ENCODE data around the gene TLR7.

The TLR7 gene

GRCh38 chrX:12891171-12891570 lies 24.3 kb downstream of the TLR7 start:
- no peak for DNase-seq (ENCODE audit: low spot score)

DNA sequence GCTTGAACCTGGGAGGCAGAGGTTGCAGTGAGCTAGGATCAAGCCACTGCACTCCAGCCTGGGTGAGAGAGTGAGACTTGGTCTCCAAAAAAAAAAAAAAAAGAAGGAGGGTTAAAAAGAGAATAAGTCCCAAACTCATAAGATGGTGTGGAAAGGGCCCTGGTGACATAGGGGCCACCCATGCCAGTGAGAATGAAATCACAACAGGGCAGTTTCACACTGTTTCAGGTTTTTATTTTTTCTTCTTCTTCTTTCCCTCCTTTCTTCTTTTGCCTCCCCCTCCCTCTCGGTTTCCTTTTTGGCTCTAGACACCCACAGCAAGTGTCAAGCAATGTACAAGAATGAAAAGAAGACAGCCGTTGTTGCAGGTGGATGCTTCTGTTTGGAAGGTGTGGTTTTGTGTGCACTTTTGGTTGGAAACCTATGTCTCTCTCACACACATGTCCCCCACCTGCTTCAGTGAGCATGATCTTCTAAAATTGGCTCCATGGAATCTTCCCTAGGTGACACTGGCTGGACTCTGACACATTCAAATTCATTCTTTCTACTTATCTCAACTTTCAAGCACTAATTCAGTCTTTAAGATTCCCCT lies 25.1 kb downstream of the TLR7 start:
- DNase-seq (ENCODE audit: low spot score) = no peak

- no peak for DNase-seq (ENCODE audit: low spot score)
Measured at GRCh38 chrX:12892716-12893115, 25.8 kb downstream of the TLR7 start.

DNA sequence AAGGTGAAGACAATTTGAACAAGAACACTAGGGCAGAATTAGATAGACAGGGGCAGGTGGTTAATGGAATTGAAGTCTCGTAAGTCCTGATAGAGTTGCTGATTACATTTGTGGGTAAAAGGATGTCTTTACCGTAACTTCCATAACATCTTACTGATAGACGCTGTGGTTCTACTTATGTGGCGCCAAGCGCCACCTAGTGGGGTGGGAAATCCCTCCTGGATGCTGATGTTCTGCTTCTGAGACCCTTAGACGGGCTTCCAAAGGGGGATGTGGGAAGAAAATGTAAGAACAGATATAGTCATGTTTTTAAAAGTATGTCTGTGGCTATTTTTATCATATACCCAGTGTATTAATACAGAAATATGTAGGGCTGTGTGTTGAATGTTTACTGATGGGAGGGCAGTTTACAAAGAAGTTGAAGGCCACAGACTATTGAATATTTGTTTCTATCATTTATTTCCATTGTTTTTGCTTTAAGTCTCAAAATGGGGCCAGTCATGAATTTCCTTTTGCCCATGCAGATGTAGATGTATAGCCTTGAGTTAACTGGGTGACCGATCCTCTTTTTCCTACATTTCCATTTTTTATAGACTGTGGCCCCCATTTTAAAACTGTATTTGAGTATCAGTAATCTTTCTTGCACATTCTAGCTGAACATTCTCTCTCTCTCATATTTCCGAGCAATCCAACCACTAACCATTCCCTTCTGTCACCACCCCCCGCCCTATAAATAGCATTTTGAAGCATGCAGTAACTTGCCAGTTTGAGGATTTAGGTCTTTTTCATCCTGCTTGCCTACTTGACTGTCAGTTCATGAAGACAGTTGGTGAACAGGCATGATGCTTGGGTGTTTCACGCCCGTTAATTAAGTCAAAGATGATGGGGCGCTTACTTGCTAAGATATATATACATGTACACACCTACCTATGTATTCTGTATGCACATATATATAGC lies 27.5 kb downstream of the TLR7 start:
- DNase-seq (ENCODE audit: low spot score) = no peak

DNA sequence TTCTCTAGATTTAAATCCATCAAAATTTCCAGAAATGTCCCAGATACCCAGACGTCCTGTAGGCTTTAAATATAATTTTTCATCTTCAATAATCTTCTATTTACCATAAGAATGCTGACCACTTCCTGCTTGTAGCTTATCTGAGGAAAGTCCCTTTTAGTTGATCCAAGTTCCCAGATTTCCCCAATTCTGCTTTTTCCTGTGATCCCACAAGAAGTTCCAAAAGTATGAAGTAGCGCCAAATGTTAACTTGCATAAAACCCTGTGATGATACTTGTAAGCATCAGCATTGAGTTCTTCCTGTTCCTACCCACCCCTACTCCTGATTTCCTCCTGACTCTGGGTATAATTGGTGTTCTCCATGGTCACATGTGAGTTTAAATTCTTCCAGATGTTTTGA lies 29.0 kb downstream of the TLR7 start:
- DNase-seq (ENCODE audit: low spot score) = no peak

DNA sequence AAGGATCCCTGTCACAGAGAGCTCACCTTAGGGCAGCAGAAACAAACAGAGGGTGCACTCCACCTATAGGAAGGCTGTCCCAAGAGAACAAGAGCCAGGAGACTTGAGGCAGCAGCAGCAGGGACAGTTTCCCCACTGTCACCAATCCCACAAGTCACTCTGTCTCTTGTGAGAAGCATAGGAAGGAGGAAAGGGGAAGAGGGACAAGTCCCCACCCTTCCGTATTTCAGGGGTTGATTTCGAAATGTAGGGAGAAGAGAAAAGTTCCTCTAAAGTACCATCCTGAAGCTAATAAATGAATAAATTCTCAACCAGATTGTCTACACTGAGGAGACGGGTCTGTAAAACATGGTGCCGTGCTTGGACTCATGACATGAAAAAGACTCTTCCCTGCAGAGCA lies 30.1 kb downstream of the TLR7 start:
- DNase-seq (ENCODE audit: low spot score) = no peak

GRCh38 chrX:12898073-12898472 lies 31.2 kb downstream of the TLR7 start:
- no peak for DNase-seq (ENCODE audit: low spot score)

DNA sequence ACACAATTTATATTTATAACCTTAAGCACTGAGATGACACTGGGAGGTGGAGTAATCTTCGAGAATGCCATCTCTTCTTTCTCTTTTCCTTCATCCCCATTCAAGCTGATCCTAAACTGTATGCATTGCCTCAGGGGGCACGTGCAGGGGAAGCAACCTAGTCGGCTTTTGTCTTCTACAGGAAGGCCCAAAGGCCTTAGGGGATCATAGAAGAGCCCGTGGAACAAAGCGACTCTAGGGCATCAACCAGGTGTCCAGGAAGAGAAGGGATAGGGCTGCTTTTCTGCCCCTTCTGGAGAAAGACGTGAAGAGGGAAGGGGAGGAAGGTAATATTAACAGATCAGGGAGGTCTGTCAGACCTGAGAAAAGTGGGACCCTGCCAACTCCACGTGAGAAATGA lies 32.6 kb downstream of the TLR7 start:
- no peak for DNase-seq (ENCODE audit: low spot score)

GRCh38 chrX:12901486-12901885 lies 34.6 kb downstream of the TLR7 start:
- no peak for DNase-seq (ENCODE audit: low spot score)

- DNase-seq (ENCODE audit: low spot score) = no peak
Measured at GRCh38 chrX:12903646-12904045, 36.8 kb downstream of the TLR7 start.

GRCh38 chrX:12906046-12906761 lies 39.3 kb downstream of the TLR7 start, which contains the start of gene TLR8:
TSS of gene TLR8 (plus strand) at chrX:12906620. CDS start at chrX:12906707, 87 bp downstream.
- DNase-seq (ENCODE audit: low spot score) = no peak

GRCh38 chrX:12910423-12911121 lies 43.7 kb downstream of the TLR7 start:
- DNase-seq (ENCODE audit: low spot score) = no peak

GRCh38 chrX:12911122-12911470 lies 44.2 kb downstream of the TLR7 start:
- no peak for DNase-seq (ENCODE audit: low spot score)

DNA sequence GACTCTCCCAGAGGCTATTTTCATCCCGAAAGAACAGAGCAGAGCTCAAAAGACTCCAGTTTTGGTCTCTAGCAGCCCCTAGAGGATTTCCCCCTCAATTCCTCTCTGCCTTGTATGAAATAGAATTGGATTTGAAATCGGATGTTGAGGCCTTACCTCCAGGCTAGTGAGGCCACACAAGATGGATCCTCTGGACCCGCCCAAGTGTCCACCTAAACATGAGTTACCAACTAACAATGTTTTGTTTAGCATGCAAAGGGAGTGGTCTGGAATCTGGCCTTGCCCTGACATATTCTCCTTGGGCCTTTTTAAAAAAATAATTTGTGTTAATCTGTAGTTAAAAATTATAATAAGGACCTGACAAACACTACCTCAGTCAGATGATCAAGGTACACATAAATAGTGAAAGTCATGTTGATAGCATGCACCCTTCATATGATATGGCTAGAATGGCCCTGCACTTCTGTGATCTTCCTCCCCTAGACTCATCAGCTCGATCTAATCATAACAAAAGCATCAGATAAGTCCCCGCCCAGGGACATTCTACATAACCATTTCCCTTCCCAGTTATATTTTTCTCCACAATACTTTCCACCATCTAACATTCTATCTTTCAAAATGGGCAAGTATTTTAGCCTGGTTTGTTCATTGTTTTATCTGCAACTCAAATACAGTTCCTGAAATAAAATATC lies 46.1 kb downstream of the TLR7 start:
- no peak for DNase-seq (ENCODE audit: low spot score)

GRCh38 chrX:12917753-12918152 lies 50.9 kb downstream of the TLR7 start:
- DNase-seq (ENCODE audit: low spot score) = no peak

DNA sequence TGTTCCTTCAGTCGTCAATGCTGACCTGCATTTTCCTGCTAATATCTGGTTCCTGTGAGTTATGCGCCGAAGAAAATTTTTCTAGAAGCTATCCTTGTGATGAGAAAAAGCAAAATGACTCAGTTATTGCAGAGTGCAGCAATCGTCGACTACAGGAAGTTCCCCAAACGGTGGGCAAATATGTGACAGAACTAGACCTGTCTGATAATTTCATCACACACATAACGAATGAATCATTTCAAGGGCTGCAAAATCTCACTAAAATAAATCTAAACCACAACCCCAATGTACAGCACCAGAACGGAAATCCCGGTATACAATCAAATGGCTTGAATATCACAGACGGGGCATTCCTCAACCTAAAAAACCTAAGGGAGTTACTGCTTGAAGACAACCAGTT lies 52.2 kb downstream of the TLR7 start:
- no peak for DNase-seq (ENCODE audit: low spot score)

DNA sequence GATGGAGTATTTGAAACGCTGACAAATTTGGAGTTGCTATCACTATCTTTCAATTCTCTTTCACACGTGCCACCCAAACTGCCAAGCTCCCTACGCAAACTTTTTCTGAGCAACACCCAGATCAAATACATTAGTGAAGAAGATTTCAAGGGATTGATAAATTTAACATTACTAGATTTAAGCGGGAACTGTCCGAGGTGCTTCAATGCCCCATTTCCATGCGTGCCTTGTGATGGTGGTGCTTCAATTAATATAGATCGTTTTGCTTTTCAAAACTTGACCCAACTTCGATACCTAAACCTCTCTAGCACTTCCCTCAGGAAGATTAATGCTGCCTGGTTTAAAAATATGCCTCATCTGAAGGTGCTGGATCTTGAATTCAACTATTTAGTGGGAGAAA lies 52.7 kb downstream of the TLR7 start:
- DNase-seq (ENCODE audit: low spot score) = no peak

DNA sequence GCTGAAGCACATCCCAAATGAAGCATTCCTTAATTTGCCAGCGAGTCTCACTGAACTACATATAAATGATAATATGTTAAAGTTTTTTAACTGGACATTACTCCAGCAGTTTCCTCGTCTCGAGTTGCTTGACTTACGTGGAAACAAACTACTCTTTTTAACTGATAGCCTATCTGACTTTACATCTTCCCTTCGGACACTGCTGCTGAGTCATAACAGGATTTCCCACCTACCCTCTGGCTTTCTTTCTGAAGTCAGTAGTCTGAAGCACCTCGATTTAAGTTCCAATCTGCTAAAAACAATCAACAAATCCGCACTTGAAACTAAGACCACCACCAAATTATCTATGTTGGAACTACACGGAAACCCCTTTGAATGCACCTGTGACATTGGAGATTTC lies 54.1 kb downstream of the TLR7 start:
- no peak for DNase-seq (ENCODE audit: low spot score)

GRCh38 chrX:12921886-12922598 lies 55.2 kb downstream of the TLR7 start:
- no peak for DNase-seq (ENCODE audit: low spot score)

DNA sequence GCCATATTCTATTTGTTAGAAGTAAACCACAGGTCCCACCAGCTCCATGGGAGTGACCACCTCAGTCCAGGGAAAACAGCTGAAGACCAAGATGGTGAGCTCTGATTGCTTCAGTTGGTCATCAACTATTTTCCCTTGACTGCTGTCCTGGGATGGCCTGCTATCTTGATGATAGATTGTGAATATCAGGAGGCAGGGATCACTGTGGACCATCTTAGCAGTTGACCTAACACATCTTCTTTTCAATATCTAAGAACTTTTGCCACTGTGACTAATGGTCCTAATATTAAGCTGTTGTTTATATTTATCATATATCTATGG lies 55.7 kb downstream of the TLR7 start:
- no peak for DNase-seq (ENCODE audit: low spot score)

GRCh38 chrX:12929701-12930100 lies 62.8 kb downstream of the TLR7 start:
- no peak for DNase-seq (ENCODE audit: low spot score)

Data from left forelimb (tissue), 1 donor.